Putamen (tissue), 1 donor: Measurements from ENCODE around the gene C6orf15.
A peak's percentile ranks its signal among the peaks of the same experiment; 100 is the strongest.

Source experiments
- DNase-seq: peaks from one replicate; pipeline ENCODE4 v3.0.0-alpha.2; 2016; ENCODE audit warnings: low spot score

C6orf15 gene

DNA sequence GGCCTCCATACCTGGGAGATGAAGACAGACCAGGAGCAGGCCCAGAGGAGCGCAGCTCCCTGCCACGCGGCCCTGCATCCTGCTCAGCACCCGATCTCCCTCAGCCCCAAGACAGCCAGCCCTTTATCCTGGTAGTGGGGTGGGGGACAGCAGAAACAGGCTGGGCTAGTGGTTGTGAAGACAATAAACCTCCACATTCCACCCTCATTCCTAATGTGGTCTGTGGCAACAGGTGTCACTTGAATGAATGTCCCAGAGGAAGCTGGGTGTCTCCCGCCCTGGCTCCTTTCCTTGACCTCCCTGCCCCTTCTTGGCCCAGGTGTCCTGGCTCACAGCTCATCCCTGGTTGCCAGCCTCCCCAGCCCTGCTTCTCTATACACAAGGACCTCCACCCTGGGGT, at the start of gene C6orf15:
C6orf15 (minus strand) TSS at position 98 of the 400 bp plus-strand sequence; CDS start at position 78, 20 bp downstream.
- no peak for DNase-seq

- no peak for DNase-seq
Measured at GRCh38 chr6:31161216-31162126, 49.1 kb upstream of the C6orf15 start.

DNA sequence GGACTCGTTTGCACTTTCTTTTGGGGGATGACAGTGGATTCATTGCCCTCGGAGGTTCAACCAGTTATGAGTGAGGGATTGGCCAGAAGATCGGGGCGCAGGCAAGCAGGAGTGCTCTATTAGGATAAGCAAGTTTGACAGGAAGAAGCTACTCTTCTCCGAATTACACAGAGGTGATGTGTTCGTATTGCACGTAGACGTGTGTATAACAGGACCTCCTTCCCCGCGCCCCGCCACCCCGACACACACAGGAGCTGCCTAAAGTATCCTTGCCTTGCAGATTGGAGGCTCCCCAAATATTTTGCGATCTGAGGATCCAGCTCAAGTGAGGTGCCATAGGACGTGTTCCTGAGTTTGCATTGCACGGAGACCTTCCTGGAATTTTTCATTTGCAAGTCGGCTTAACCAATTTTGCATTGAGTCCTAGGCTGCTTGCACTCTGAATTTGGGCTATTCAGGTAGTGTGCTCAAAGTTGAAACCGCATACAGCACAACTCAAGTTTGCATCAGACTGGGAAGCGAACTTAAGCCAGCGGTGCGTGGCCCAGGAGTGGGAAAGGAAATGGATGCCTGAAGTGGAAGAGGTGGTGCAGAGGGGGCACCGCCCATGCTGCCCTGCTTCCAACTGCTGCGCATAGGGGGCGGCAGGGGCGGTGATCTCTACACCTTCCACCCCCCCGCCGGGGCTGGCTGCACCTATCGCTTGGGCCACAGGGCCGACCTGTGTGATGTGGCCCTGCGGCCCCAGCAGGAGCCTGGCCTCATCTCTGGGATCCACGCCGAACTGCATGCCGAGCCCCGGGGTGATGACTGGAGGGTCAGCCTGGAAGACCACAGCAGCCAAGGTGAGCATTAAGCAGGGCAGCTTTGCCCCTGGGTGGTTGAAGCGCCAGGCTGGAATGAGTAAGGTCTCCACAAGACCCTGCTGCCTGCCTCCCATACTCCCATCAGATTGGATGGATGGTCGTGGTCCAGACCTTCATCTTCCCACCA, 46.8 kb upstream of the C6orf15 start:
- DNase-seq = no peak

DNA sequence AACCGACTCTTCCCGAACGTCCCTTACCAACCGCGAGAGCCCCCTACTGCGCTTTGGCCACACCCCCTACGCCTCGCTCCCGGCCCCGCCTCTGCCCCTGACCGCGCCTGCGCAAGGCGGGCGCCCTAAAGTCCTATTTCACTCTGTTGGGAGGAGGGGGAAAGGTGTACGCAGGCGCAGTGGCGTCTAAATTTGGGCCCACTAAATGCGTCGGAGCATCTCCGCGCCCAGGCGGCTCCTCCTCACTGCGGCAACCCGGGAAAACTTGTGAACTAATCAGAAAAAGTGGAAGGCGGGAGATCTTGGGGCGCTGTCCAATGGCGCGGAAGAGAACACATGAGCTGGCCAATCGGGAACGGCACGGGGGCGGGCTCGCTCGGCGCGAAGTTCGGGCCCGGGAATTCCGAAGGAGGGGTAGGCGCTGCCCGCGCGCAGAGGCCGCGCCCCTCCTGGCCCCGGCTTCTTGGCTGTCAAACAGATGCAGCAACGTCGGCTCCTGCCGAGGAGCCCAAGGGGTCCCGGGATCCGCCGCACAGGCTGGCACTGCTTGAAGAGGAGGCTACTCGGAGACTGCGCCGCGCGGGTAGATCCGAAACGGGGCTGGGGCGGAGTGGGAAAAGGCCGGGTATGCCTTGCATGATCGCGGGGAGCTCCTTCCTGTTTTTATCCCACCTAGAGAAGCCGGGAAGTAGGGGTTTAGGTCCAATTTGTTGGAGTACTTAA, 45.9 kb upstream of the C6orf15 start, which contains the start of gene TCF19:
TCF19 (plus strand) TSS at position 450 of the 723 bp plus-strand sequence. CDS start 881 bp downstream, outside the sequence.
- peak; percentile 98 for DNase-seq

DNA sequence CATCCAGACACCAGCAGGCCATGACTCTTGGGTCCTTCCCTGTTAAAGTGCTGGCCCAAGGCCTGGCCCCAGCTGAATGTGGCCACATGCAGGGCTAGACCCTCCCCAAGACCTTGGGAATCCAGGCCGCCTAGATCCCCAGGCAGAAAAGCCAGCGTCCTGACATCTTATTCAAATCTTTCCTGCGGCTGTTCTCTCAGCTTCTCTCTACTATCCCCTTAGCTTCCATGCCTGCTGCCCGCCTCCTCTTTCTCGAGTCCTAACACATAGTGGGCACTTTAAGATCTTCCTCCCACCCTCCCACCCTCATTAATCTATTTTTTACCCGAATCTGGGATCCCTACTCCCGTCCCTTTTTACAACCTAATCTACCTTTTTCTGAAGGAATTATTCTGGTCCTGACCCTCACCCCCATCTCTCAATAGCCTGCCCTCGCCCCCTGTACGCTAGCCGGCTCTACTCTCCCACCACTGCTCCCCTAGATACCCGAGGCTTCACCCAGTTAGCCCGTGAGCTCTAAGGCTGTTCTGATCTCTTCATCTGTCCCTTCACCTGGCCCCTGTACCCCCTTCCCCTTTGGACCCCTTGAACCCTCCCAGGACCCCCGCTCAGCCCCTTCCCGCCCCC, 45.3 kb upstream of the C6orf15 start, which contains the start of gene CCHCR1:
CCHCR1 (minus strand) TSS at position 290 of the 627 bp plus-strand sequence; CDS start at position 88, 202 bp downstream.
- no peak for DNase-seq

DNA sequence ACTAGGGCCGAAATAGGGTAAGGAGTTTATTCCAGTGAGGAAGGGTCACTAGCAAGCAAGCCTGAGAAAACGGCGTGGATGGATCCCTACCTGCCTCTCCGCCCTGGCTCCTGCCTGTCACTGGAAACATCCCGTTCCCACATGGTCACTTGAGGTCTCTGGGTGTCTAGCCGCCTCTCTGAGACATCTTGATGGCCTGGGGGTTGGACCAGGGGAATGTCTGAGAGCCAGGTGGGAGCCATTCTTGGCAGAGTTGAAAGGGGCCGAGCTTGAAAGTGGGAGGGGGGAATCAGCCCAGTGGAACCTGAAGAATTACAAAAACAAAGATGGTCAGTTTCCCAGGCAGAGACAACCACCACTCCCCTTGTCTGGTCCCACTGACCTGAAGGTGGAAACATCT, 44.3 kb upstream of the C6orf15 start:
- no peak for DNase-seq

GRCh38 chr6:31154436-31154835, 42.1 kb upstream of the C6orf15 start:
- DNase-seq = no peak

GRCh38 chr6:31152781-31153180, 40.4 kb upstream of the C6orf15 start:
- DNase-seq = no peak

- DNase-seq = no peak
Measured at GRCh38 chr6:31149827-31150447, 37.6 kb upstream of the C6orf15 start.

GRCh38 chr6:31145386-31145785, 33.0 kb upstream of the C6orf15 start:
- no peak for DNase-seq

DNA sequence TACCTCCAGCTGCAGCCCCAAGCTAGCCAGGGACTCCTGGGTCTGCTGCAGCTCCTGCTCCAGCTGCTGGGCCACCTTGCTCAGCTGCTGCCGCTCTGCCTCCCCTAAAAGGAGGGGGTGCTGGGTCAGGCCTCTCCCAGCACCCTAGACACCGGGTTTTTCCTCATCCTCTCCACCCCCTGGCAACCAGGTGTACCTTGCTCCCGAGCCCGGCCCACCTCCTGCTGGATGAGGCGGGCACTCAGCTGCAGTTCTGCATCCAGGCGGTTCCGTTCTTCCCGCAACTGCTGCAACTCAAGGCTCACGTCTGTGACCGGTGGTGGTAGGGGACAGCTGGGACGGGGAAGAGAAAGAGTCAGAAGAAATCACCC, 32.6 kb upstream of the C6orf15 start:
- DNase-seq = no peak

DNA sequence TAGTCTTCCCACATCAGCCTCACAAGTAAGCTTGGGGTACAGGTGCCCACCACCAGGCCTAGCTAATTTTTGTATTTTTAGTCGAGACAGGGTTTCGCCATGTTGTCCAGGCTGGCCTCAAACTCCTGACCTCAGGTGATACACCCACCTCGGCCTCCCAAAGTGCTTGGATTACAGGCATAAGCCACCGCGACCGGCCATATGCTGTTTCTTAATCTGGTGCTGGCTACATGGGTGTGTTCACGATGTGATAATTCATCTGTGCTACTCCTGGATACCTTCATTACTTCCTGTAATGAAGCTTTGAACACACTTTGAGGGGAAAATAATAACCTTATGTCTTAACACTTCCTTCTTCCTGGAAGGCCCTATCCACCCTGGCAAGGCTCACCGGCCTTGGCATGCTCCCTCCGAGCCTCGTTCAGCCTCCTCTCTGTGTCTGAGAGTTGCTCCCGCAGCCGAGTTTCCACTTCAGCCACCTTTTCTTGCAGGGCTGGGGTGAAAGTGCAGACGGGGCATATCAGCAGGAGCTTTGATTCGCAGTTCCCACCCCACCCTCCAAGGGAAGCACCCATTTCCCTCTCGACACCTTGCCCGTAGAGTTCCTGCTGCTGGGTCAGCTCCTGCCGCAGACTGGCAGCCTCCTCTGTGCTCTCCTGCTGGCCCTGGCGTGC, 32.1 kb upstream of the C6orf15 start:
- DNase-seq = no peak

- DNase-seq = no peak
Measured at GRCh38 chr6:31143148-31143547, 30.8 kb upstream of the C6orf15 start.

DNA sequence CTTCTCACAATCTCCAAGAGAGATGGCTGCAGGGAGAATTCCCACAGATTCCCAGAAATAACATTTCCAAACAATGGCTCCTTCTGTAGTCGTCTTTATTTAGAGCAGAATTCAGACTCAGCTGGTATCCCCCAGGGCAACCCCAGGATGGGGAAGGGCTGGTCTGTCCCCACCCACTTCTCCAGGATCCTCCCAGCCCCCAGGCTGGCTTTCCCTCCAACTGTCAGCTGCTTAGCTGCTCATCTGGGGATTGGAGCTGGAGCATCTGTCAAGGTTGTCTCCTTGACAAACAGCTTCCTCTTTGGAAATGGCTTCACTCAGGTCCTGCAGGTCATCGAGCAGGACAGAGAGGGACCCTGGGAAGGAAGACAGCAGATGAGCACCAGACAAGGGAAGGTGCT, 30.0 kb upstream of the C6orf15 start:
- no peak for DNase-seq

- DNase-seq = no peak
Measured at GRCh38 chr6:31140643-31141042, 28.3 kb upstream of the C6orf15 start.

- no peak for DNase-seq
Measured at GRCh38 chr6:31139599-31139998, 27.2 kb upstream of the C6orf15 start.

DNA sequence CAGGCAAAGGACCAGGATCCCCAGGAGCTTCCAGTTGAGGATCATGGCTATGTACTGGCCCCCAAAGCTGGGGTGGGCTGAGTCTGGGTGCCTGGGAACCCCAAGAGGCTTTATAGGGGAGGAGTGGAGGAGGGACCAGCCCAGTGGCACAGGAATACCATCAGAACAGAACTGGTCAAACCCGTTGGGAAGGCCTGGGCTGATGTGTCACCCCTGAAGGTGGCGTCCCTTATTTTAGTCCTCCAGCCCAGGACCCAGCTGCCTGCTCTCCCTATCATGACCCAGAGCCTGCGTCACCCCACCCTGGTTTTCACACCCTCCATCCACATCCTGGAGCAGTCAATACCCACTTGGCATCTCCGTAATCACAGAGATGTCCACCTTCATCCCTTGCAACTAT, 26.6 kb upstream of the C6orf15 start, which contains the start of gene PSORS1C2:
PSORS1C2 (minus strand) TSS at position 85 of the 400 bp plus-strand sequence; CDS start at position 45, 40 bp downstream.
- DNase-seq = no peak

GRCh38 chr6:31135710-31136109, 23.3 kb upstream of the C6orf15 start:
- DNase-seq = no peak

DNA sequence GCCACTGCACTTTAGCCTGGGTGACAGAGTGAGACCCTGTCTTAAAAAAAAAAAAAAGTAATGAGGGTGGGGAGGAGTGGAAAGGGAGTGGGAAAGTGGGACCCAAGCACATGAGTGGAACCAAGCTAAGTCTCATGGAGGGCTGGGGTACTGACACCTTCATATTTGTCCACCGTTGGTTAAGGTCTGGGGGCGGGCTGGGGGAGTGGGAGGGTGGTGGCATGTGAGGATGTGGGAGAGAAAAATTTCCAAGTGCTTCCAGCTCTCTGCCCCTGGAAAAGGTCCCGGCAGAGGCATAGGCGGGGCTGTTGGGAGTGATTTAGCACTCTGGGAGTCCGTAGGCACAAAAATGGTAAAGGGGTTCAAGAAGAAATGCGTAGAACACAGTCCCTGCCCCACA, 20.4 kb upstream of the C6orf15 start:
- no peak for DNase-seq

DNA sequence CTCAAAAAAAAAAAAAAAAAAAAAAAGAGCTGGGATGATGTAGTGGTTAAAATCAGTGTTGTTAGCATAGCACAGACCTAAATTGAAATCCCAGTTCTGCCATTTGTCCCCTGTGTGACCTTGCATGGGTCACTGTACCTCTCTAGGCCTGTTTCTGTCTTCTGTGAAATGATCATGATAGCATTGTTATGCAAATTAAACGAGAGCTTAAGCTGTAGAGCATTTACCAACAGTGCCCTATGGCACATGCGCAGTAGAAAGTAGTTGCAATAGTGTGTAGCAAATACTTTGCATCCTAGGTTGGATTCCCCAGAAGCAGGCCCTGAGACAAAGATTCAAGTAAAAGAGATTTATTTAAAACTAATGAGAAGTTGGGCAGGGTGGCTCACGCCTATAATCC, 19.2 kb upstream of the C6orf15 start:
- DNase-seq = no peak
